Stimulated activated CD4-positive, alpha-beta T cell treated with anti-CD3 and anti-CD28 coated beads, Interleukin-4, amount 100 ng/mL, for 24 hours (primary cell): Measurements from ENCODE around the gene THPO.
A peak's percentile ranks its signal among the peaks of the same experiment; 100 is the strongest.

Experiments
- DNase-seq: peaks from one replicate; pipeline ENCODE4 v3.0.0-alpha.2; 2020

The THPO gene

DNA sequence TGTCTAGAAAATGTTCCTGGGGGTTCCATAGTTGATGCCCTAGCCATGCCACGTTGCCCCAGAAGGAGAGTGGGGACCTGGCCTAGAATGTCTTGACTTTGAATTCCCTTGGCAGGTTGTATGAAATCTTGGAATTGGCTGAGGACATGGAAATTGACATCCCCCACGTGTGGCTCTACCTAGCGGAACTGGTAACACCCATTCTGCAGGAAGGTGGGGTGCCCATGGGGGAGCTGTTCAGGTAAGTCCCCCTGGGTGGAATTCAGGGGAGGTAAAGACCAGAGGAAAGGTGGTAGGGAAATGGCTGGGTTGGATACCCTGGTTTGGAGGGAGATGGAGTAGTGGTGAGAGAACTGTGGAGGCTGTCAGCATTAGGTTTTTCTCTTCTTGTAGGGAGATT lies 49.5 kb downstream of the THPO start:
- no peak for DNase-seq

DNA sequence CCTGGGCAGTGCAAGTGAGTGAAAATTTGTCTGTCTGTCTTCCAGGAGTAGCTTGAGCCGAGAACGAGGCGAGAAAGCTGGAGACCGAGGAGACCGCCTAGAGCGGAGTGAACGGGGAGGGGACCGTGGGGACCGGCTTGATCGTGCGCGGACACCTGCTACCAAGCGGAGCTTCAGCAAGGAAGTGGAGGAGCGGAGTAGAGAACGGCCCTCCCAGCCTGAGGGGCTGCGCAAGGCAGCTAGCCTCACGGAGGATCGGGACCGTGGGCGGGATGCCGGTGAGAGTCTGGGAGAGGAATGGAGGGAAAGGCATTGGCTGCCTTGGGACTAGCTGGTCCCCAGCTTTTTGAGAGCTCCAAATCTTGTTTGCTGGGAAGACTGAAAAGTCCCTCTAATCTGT lies 50.8 kb downstream of the THPO start:
- no peak for DNase-seq

GRCh38 chr3:184325715-184326369 lies 52.2 kb downstream of the THPO start:
- DNase-seq: peak; percentile 64

- DNase-seq: no peak
Measured at GRCh38 chr3:184325269-184325668, 52.7 kb downstream of the THPO start.

DNA sequence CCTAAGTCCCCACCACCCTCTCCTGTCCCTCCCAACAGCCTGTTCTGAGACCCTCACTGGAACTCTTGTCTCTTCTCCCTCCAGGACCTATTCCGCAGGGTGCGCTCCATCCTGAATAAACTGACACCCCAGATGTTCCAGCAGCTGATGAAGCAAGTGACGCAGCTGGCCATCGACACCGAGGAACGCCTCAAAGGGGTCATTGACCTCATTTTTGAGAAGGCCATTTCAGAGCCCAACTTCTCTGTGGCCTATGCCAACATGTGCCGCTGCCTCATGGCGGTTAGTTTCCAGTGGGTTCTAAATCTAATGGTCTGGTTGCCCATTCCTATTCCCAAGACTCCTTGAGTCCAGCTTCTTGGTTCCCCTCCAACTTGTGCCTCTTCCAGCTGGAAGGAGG lies 54.3 kb downstream of the THPO start:
- DNase-seq: no peak

GRCh38 chr3:184322731-184323487 lies 55.1 kb downstream of the THPO start:
- DNase-seq: no peak
